GM21423 (cell line): ENCODE measurements around the gene LRP8.
A peak's percentile ranks its signal among the peaks of the same experiment; 100 is the strongest.
"Not testable (repeated sequence)": the region's sequence is repeated elsewhere in the genome, so short reads cannot be mapped to it uniquely, and the experiment has no call there.

Source experiments
- ATAC-seq: cut with Tn5 transposase; IDR thresholded peaks from one replicate; pipeline ENCODE4 v1.9.1; 2021; ENCODE audit warnings: mild to moderate bottlenecking, moderate library complexity; ENCODE audit not compliant: unreplicated experiment

LRP8 gene

DNA sequence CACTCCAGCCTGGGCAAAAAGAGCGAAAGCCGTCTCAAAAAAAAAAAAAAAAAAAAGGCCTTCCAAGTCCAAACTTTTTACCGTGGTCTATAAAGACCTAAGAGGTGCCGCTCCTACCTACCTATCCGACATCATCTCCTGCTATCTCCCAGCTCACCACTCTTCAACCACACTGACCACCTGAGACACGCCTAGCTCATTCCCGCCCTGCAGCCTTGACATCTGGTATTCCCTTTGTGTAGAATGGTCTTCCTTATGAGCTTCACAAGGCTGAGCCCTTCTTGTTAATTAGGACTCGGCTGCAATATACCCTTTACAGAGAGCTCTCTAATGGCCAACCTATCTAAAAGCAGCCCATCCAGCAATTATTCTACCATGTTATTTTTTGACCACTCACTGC, 90.2 kb downstream of the LRP8 start:
- no peak for ATAC-seq

DNA sequence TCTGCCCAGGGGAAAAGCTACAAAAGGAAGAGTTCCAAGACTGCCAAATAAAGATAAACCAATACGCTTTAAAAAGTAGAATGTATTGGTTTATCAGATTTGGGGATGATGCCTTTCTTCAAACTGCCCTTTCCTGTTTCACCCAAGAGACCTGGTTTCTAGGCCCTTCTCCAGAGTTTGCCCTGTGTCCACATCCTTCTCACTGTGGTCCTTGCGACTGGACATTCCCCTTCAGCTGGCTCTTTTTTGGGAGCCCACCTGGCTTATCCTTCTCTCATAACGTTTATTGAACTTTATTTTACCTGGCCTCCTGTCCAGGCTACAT, 106.9 kb downstream of the LRP8 start:
- no peak for ATAC-seq

DNA sequence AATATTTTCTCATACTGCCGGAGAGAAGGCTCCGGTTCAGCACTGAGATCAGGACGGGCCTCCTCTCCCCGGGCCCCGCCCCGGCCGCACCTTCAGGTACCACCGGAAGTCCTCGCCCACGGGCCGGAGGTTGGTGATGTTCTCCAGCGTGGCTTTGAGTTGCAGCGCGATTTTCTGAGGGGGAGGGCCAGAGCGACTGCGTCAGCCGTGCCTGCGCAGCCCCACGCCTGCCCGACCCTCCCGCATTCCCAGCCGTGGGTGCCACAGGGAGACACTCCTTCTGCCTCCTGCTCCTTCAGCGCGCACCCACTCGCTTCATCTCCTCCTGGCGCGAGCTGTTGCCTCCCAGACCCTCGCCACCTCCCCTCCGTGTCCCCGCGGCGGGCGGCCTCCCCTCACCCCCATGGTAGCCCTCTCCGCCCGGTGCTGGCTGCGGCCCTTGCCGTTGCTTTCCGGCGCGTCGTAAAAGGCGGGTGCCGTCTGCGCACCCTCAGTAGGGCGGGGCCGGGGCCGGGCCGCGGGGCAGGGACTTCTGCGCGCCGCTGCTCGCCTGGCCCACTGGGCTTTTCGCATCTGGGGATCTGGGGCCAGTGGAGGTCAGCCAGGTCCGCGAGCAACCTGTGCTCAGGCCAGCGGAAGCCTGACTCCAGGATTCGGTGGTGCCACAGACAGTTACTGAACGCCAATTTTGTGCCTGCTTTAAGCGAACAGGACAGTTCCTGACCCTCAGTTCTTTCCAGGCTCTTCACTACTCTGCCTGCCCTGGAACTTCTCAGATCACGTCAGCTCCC, 107.5 kb downstream of the LRP8 start, which contains the start of gene CZIB:
CZIB (minus strand) TSS at position 464 of the 791 bp plus-strand sequence; CDS start at position 405, 59 bp downstream.
- peak; percentile 93 for ATAC-seq

DNA sequence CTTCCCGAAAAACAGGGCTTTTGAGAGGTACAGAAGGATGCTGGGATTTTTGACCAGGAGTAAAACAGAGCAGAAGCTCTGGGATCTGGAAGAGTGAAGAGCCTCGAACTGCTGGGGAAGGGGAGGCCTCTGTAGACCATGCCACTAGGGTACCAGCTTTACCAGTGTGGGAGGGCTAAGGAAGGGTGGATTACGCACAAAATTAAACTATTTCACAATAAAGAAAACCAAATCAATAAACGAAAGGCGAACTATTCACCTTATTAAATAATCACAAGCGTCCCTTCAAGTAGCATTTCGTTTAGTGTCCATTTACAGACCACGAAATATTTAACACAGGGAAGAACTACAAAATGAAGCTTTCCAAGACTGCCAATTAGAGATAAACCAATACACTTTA, 108.2 kb downstream of the LRP8 start:
- no peak for ATAC-seq

DNA sequence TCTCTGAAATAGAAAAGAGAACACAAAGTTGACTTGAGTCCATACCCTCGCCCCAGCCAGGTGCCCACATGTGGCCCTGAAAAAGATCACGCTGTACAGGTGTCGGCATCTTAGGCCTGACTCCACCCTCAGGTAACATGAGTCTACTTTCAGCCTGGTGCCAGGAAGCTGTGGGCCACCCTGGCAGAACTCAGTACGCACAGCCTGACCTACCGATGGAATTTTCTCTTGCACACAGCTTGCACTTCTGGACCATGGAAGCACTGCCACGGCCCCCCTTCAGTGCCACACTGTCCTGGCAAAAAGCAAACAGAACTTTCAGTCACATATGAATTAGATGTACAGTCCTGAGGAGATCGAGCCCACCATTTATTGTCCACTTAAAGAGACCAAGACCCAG, 109.7 kb downstream of the LRP8 start:
- no peak for ATAC-seq

DNA sequence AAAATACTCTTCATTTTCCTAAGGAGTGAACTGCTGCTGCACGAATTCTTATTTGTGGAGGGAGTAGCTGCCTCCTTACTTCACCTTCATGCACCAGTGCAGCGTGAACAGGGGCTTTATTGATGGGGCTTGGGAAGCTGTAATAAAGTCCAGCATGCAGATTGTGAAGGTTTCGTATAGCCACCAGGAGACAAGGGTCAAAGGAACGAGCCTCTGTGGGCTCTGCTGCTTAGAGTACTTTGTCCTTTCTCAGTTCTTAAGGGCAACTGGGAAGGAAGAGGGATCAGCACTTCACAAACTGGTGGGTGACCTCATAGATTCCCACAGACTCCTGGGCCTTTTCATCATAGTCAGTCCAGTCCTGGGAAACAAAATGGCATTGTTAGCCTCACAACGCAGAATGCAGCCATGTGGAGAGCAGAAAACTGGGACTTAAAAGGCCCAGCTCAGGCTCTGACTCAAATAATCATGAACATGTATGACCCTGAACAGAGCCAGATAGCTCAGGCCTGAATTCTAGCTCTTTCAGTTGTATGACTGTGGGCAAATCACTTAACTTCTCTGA, 113.4 kb downstream of the LRP8 start:
- ATAC-seq = no peak

DNA sequence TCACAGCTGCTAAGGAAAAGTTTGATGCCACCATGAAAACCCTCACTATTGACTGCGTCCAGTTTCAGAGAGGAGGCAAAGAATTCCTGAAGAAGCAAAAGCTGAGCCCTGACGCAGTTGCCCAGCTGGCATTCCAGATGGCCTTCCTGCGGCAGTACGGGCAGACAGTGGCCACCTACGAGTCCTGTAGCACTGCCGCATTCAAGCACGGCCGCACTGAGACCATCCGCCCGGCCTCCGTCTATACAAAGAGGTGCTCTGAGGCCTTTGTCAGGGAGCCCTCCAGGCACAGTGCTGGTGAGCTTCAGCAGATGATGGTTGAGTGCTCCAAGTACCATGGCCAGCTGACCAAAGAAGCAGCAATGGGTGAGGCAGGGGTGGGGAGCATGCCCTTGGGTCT, 116.9 kb downstream of the LRP8 start:
- ATAC-seq = no peak

DNA sequence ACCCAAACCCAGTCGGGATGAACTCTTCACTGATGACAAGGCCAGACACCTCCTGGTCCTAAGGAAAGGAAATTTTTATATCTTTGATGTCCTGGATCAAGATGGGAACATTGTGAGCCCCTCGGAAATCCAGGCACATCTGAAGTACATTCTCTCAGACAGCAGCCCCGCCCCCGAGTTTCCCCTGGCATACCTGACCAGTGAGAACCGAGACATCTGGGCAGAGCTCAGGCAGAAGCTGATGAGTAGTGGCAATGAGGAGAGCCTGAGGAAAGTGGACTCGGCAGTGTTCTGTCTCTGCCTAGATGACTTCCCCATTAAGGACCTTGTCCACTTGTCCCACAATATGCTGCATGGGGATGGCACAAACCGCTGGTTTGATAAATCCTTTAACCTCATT, 117.5 kb downstream of the LRP8 start:
- no peak for ATAC-seq

DNA sequence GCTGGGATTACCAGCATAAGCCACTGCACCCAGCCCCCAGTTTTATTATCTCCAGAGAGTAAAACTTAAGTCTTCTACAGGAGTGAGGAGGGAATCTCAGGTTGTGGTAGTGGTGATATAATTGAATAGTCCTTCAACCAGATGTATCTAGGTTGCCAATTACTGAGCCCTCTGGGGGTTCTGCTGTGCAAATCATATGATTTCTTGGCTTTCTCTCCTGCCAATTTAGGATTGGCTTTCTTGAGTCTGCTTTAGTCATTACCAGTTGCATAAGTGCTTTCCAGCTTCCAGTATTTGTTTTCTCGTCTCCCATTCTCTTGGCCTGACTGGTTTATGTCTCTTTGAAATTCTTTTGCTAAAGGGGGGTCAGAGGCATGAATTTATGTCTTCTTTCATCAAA, 120.1 kb downstream of the LRP8 start:
- ATAC-seq = no peak

DNA sequence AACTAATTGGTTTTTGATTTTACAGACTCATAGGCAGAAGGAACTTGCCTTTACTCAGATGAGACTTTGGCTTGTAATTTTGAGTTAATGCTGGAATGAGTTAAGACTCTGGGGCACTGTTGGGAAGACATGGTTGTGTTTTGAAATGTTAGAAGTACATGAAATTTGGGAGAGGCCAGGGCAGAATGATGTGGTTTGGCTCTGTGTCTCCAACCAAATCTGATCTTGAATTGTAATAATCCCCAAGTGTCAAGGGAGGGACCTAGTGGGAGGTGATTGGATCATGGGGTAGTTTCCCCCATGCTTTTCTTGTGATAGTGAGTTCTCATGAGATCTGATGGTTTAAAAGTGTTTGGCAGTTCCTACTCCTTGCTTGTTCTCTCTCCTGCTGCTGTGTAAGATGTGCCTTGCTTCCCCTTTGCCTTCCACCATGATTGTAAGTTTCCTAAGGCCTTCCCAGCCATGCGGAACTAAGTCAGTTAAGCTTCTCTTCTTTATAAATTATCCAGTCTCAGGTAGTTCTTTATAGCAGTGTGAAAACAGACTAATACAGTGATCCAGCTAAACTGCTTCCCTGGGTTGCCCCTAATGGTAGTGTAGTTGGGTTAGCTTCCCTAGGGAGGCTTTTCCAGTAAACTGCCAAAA, 121.0 kb downstream of the LRP8 start:
- no peak for ATAC-seq

DNA sequence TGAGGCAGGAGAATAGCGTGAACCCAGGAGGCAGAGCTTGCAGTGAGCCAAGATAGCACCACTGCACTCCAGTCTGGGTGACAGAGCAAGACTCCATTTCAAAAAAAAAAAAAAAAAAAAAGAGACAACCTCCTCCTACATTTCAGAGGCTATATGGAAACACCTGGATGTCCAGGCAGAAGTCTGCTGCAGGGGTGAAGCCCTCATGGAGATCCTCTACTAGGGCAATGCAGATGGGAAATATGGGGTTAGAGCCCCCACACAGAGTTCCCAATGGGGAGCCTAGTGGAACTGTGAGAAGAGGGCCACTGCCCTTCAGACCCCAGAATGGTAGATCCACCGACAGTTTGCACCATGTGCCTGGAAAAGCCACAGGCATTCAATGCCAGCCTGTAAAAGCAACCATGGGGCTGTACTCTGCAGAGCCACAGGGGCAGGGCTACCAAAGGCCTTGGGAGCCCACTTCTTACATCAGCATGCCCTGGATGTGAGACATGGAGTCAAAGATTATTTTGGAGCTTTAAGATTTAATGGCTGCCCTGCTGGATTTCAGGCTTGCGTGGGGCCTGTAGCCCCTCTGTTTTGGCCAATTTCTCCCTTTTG, 121.7 kb downstream of the LRP8 start:
- not testable (repeated sequence) for ATAC-seq

DNA sequence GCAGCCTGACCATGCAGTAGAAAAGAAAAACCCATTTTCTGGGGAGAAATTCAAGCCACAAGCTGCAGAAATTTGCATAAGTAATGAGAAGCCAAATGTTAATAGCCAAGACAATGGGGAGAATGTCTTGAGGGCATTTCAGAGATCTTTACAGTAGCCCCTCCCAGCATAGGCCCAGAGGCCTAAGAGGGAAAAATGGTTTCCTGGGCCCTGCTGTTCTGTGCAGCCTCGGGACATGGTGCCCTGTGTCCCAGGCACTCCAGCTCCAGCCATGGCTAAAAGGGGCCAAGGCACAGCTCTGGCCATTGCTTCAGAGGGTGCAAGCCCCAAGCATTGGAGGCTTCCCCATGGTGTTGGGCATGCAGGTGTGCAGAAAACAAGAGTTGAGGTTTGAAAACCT, 122.4 kb downstream of the LRP8 start:
- not testable (repeated sequence) for ATAC-seq

DNA sequence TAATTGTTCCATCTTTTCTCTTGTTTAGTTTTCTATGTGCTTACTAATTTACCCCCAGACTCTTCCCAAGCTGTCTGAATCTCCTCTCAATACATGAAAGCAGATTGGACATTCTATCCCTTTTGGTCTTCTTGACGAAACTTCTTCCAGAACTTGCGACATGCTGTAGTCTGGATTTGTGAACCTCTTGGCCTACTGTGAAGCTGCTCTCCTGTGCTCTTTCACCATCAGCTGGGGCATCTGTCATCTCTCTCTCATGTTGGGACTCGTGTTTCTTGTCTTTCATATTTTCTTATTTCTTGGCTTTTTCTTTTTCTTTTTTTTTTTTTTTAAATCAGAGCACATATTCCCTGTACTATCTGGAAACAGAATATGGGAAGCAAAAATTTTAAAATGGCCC, 124.4 kb downstream of the LRP8 start:
- ATAC-seq = no peak

DNA sequence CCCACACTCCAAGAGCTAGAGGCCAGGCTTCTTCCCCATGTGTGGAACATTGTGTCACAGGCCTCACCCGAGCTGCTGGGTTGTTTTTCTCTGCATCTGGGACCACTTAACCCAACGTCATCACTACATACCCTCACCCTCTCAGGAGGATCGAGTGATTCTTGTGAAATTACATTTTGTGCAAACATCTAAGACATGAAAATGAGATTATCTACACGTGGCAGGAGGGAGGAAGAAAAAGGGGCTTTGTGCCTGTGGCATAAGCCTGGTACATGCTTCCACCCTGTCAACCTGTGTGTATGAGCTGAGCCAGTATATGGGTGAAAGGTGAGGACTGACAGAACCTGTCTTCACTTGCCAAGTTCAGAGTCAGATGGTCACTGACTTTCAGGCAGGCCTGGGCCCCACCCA, 129.6 kb downstream of the LRP8 start:
- no peak for ATAC-seq

DNA sequence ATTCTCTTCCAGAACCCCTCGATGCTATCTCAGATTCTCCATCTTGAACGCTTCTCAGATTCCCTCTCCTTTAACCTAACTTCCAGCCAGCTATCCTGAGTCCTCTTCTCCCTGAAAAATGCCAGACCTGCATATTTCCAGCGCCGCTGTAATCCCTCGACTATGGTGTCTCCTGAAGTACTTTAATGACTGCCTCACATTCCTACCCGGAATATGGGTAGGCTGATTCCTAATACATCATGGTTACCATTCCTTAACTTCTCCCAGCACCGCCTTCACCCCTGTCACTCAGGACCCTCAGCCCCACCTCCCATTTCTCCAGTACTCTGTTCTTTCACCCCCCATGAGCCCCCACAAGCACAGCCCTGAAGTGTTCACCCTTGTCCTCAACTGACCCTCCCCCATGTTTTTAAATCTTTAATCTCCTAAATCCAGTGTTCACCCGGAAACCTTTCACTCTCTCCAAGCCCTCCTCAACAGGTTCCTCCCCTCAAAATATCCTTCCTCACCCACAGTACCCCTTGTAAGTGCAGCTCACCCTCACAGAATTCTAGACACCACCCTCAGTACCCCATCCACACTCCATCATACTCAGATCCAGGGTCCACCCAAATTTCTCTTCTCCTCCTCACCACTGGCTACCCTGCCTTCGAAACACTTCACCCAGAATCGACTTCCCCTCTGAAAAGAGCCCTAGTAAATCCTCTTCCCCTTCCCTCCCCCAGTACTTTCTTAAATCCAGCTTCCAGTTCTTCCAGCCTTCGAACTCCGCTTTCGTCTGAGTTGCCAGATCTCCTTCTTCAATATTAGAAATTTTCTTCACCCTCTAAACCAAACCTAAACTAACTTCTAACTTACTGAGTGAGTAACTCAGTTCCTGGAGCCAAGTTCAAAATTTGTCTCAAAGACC, 130.3 kb downstream of the LRP8 start:
- no peak for ATAC-seq

DNA sequence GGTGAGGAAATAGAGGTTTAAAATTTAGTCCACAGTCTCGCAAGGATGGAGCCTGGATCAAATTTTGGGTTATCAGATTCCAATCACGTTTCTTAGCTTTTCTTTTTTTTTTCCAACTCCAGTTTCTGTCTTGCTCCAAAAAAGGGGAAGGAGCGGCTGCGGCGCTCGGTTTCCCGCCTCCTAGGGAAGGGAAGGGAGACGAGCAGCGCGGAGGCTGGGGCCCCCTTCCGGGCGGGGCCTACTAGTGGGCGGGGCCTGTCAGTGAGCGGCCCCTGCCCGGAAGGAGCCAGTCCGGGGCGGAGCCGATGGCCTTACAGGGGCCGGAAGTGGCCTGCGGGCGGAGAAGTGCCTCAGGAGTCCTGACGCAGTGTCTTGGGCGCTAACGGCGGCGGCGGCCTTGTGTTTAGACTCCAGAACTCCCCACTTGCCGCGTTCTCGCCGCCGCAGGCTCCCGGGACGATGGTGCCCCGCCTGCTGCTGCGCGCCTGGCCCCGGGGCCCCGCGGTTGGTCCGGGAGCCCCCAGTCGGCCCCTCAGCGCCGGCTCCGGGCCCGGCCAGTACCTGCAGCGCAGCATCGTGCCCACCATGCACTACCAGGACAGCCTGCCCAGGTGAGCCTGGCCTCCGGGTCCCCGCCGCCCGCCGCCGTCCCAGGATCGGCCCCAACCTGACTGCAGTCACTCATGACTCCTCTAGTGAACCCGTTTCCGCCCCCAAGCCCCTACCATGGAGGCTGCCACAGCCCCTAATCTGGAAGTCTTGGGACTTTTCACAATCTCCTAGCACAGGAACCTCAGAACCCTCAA, 131.2 kb downstream of the LRP8 start, which contains the start of gene CPT2:
CPT2 (plus strand) TSS at position 340 of the 806 bp plus-strand sequence; CDS start at position 460, 120 bp downstream.
- ATAC-seq = peak; percentile 98

DNA sequence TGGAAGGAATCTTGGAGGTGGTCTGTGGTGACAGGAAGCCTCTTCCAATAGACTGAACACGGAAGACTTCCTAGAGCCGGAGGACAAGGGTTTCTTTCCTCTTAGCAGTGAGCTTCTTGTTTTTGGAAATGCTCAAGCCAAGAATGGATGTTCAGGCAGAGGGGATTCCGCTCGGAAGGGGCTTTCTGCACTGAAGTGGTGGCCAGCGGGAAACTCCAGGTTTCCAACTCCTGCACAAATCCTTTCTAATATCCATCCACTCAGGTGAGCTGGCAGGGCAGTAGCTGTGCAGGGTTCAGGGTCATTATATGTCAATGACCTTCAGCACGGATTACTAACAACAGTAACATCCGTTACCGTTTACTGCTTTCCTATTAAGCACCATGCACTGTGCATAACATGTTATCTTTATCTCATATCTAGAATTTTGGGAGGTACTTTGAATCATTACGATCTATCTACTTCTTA, 131.8 kb downstream of the LRP8 start:
- ATAC-seq = peak; percentile 11

DNA sequence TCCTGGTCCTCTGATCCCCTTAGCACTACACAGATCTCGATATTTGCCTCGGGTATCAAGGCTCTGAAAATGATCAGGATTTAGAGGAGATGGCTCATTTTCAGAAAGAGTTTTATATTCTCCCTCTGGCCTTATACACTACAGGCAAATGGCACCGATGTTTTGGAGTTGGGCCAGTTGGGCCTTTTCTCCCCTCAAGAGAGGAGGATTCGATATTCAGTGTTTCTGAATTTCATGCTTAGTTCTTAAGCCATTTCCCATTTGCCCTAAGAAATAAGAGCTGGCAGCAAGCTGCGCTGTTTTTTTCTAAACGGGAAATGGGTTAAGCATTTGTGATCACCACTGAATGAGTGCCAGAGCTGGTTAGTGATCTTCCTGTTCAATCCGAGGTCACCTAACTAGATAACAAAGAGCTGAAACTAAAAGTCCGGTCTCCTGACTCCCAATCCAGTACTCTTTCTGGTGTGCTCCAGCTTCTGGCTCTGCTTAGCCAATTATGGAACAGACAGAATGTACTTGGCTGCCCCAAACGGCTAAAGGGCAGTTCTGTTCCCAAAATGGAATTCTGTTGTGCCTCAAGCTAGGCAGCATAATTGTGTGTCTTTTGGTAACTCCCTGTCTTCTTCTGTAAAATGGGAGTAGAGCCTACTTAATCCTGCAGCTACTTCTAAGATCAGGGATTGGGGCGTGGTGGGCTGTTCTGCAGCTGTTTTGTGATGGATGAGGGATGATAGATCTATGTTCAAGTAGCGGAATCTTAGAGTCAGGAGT, 132.4 kb downstream of the LRP8 start:
- ATAC-seq = no peak
